WI38 (cell line): ENCODE measurements around the gene SEMA6B.

ENCODE experiments used
- H3K4me3 ChIP-seq: 2 replicates; pipeline ENCODE4 v1.5.1; 2011; ENCODE audit warnings: low read depth, mild to moderate bottlenecking, control low read depth, low read length
- CTCF ChIP-seq: IDR thresholded peaks from 2 replicates; pipeline ENCODE4 v1.5.1; 2012; ENCODE audit warnings: low read depth, mild to moderate bottlenecking, control low read depth, low read length

SEMA6B gene

DNA sequence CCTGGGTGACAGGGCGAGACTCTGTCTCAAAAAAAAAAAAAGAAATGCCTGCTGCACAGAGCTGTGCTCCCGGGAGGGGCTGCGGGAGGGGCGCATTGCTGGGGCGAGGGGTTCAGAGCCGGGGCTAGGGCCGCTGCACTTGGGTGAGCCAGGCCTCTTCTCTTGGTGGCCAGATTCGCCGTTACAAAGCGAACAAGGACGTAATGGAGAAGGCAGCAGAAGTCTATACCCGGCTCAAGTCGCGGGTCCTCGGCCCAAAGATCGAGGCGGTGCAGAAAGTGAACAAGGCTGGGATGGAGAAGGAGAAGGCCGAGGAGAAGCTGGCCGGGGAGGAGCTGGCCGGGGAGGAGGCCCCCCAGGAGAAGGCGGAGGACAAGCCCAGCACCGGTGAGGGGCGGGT lies 60.2 kb downstream of the SEMA6B start:
- no peak for TF ChIP-seq CTCF
- no peak overlapping the region for H3K4me3 ChIP-seq

DNA sequence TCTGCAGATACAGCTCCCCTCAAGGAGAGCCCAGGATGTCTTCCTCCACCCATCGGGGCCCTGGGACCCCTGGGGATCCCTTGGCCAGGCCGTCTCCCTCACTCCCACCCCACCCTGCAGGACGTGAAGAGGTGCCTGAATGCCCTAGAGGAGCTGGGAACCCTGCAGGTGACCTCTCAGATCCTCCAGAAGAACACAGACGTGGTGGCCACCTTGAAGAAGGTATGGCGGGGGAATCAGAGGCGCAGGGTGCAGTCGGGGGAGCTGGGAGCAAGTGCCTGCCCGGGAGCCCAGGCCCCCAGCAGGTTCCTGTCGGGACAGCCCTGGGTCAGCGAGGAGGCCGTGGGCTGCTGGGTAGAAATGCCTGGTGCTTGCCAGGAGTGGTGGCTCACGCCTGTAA lies 60.8 kb downstream of the SEMA6B start:
- no peak for TF ChIP-seq CTCF

GRCh38 chr19:4497770-4498389 lies 61.6 kb downstream of the SEMA6B start:
- no peak overlapping the region for H3K4me3 ChIP-seq
- no peak for TF ChIP-seq CTCF

More for the DNA sequence above, 60.8 kb downstream of the SEMA6B start:
- no peak overlapping the region for H3K4me3 ChIP-seq

GRCh38 chr19:4496304-4496703 lies 63.2 kb downstream of the SEMA6B start:
- no peak overlapping the region for H3K4me3 ChIP-seq
- TF ChIP-seq CTCF = no peak

DNA sequence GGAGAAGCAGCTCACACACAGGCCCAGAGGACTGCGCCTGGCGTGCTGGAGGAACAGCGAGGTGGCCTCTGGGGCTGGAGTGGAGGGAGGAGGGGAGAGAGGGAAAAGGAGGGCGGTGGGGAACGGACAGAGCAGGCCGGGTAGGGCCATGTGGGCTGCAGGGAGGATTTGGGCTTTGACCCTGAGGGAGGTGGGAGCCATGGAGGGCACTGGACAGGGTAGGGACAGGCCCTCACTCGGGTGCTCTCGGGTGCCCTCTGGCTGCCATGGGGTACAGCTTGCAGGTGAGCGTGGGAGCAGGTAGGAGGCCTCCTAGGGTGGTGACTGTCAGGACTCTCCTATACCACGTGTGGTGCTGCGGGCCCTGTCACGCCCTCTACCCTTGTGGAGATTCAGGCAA lies 64.0 kb downstream of the SEMA6B start:
- TF ChIP-seq CTCF = no peak

GRCh38 chr19:4494691-4495064 lies 64.8 kb downstream of the SEMA6B start:
- H3K4me3 ChIP-seq = no peak overlapping the region
- TF ChIP-seq CTCF = no peak

More for the DNA sequence above, 64.0 kb downstream of the SEMA6B start:
- H3K4me3 ChIP-seq = no peak overlapping the region

DNA sequence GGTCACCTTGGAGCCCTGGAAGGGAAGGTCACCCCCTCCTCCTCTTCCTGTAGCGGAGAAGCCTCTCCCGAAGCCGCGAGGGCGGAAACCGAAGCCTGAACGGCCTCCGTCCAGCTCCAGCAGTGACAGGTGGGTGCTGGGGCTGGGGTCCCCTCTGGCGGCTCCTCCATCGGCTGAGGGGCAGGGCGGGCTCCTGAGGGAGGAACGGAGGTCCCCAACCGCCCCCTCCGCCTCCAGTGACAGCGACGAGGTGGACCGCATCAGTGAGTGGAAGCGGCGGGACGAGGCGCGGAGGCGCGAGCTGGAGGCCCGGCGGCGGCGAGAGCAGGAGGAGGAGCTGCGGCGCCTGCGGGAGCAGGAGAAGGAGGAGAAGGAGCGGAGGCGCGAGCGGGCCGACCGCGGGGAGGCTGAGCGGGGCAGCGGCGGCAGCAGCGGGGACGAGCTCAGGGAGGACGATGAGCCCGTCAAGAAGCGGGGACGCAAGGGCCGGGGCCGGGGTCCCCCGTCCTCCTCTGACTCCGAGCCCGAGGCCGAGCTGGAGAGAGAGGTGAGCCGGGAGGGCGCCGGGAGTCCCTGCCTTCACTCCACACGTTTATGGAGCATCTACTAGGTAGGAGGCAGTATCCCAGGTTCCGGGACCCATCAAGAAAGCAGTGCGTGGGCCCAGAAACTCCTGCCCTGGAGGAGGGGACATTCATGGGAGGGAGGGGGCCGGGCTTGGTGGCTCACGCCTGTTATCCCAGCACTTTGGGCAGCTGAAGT lies 65.4 kb downstream of the SEMA6B start:
- no peak for TF ChIP-seq CTCF
- no peak overlapping the region for H3K4me3 ChIP-seq
